ENCODE results near the gene TM2D3. TPM values are rescaled to one million over a fixed set of nuclear protein-coding genes. Genes with fewer than 3 reads are reported as not detected.

TM2D3 gene
- total RNA-seq, 4 donors from 2014 or later = 38.2 to 58.3 (median 50.7) TPM

DNA sequence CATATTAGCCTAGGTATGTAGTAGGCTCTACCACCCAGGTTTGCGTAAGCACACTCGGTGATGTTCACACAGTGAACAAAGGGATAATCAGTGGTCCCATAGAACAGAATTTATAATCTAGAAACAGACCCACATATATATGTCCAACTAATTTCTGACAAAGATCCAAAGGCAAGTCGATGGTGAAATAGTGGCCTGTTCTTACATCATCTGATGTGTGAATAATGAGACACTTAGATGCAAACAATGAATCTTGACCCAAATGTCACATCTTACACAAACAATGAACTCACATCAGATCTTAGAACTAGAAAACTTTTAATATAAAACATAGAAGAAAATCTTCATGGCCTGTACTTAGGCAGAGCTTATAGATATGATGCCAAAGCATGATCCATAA, 17.6 kb upstream of the TM2D3 start:
- Histone ChIP-seq H3K27ac (no peak overlapping the region), H3K4me3 (no peak overlapping the region), H3K36me3 (peaks cover 0 to 77% of the 10 kb centered on the region in 2 donors), H3K4me1 (no peaks in the 10 kb centered on the region), H3K9me3 (no peaks in the 10 kb centered on the region), H3K27me3 (no peaks in the 10 kb centered on the region)
- no peak for ATAC-seq
- TF ChIP-seq POLR2A (IDR thresholded peaks at IDR 0.05) = no peak
- no peak for TF ChIP-seq EP300 (IDR thresholded peaks at IDR 0.05)
- TF ChIP-seq POLR2AphosphoS5 (IDR thresholded peaks at IDR 0.05) = no peak
- WGBS, 2 donors (ENCODE audit: low coverage in 1 of 2) = 88 to 91% methylated on average over 3 of the region's 3 CpGs

DNA sequence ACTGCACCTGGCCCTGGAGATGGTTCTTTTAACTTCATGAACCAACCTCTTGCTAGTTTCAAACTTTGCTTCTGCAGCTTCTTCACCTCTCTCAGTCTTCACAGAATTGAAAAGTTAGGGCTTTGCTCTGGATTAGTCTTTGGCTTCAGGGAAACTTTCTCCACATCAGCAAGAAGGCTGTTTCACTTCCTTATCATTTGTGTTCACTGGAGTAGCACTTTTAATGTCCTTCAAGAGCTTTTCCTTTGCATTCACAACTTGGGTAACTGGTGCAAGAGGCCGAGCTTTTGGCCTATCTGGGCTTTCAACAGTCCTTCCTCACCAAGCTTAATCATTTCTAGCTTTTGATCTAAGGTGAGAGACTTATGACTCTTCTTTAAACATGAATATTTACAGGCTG, 15.7 kb upstream of the TM2D3 start:
- Histone ChIP-seq H3K27ac (no peak overlapping the region), H3K4me1 (no peaks in the 10 kb centered on the region), H3K4me3 (no peak overlapping the region), H3K27me3 (no peaks in the 10 kb centered on the region), H3K36me3 (peaks cover 0 to 58% of the 10 kb centered on the region in 2 donors), H3K9me3 (no peaks in the 10 kb centered on the region)
- TF ChIP-seq POLR2AphosphoS5 (IDR thresholded peaks at IDR 0.05) = no peak
- TF ChIP-seq POLR2A (IDR thresholded peaks at IDR 0.05) = no peak
- no peak for TF ChIP-seq EP300 (IDR thresholded peaks at IDR 0.05)
- TF ChIP-seq, protein P1, sequence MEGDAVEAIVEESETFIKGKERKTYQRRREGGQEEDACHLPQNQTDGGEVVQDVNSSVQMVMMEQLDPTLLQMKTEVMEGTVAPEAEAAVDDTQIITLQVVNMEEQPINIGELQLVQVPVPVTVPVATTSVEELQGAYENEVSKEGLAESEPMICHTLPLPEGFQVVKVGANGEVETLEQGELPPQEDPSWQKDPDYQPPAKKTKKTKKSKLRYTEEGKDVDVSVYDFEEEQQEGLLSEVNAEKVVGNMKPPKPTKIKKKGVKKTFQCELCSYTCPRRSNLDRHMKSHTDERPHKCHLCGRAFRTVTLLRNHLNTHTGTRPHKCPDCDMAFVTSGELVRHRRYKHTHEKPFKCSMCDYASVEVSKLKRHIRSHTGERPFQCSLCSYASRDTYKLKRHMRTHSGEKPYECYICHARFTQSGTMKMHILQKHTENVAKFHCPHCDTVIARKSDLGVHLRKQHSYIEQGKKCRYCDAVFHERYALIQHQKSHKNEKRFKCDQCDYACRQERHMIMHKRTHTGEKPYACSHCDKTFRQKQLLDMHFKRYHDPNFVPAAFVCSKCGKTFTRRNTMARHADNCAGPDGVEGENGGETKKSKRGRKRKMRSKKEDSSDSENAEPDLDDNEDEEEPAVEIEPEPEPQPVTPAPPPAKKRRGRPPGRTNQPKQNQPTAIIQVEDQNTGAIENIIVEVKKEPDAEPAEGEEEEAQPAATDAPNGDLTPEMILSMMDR (IDR thresholded peaks at IDR 0.05) = no peak
- 100% methylated on average over 1 of the region's 1 CpG for WGBS, 2 donors (ENCODE audit: low coverage in 1 of 2)
- ATAC-seq = no peak

DNA sequence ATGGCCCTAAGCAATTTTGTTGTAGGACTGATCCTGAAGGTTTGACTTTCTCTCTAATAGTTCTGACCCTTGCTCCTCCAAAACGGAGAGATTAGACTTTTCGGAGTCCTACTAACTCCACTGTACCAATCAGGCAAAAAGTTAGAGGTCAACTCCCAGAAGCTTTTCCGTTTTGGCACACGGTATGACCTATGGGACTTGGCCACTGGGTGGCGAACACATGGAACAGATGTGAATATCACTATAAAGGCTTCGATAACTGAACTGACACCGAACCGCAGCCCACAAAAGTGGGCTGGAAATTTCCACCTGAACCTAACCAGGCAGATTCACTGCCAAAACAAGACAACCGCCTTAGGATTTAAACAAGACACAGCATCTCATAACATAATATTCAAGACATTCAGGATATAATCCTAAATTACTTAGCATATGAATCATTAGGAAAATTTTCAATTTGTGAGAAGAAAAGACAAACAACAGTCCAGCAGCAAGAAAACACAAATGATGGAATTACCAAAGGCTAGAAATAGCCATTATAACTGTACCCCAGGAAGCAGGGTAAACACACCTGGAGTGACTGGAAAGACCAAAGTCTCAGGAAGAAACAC, 12.2 kb upstream of the TM2D3 start:
- no peak overlapping the region for H3K27ac ChIP-seq
- H3K9me3 ChIP-seq = no peaks in the 10 kb centered on the region
- no peak for TF ChIP-seq POLR2A (IDR thresholded peaks at IDR 0.05)
- no peak for TF ChIP-seq EP300 (IDR thresholded peaks at IDR 0.05)
- TF ChIP-seq, protein P1 (IDR thresholded peaks at IDR 0.05) = no peak
- no peak for TF ChIP-seq POLR2AphosphoS5 (IDR thresholded peaks at IDR 0.05)
- 82% methylated on average over 6 of the region's 9 CpGs; no CpG with 5 or more reads in 1 of the 2 donors for WGBS, 2 donors (ENCODE audit: low coverage in 1 of 2)
- no peaks in the 10 kb centered on the region for H3K4me1 ChIP-seq
- no peak for ATAC-seq
- no peak overlapping the region for H3K4me3 ChIP-seq
- H3K27me3 ChIP-seq = no peaks in the 10 kb centered on the region
- H3K36me3 ChIP-seq = peaks cover 0 to 43% of the 10 kb centered on the region in 2 donors

DNA sequence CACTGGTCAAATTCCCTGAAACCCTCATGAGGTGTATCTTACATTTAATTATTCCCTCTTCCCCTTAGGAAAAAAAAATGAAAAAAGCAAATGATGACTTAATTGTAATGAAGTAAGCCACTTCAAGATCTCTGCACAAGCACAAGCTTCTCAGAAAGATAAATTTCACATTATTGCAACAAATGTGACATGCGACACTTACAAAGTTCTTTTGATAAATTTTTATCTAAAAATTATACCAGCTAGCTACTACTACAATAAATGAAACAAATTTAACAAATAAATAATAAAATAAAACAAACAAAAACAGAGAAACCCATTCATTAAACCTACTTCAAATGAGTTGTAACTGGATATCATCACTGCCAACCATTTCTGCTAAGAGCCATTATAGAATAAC, 10.0 kb upstream of the TM2D3 start:
- H3K27ac ChIP-seq = no peak overlapping the region
- ATAC-seq = no peak
- H3K4me1 ChIP-seq = no peaks in the 10 kb centered on the region
- H3K36me3 ChIP-seq = peaks cover 0 to 39% of the 10 kb centered on the region in 2 donors
- H3K27me3 ChIP-seq = no peaks in the 10 kb centered on the region
- no peaks in the 10 kb centered on the region for H3K9me3 ChIP-seq
- TF ChIP-seq, protein P1 (IDR thresholded peaks at IDR 0.05) = no peak
- TF ChIP-seq EP300 (IDR thresholded peaks at IDR 0.05) = no peak
- 89 to 100% methylated on average over 1 of the region's 1 CpG for WGBS, 2 donors (ENCODE audit: low coverage in 1 of 2)
- H3K4me3 ChIP-seq = no peak overlapping the region

DNA sequence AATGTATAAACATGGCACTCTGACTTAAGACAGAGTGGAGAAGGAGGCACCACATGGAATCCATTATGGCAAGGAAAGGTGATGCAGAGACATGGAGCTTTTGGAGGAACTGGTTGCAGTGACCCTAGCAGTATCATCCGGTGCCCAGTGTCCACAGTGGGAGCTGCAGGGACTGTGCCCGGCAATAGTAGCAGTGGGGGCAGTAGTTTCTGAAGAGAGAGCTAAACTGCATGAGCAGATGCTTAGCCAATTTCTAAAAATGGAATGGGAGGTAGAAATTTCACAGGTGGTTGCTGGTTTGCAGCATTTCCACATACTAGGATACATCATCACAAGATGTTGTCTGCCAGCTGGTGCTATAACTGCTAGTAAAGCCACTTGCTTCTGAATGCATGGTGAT, 7.8 kb upstream of the TM2D3 start:
- H3K36me3 ChIP-seq = peaks cover 0 to 54% of the 10 kb centered on the region in 2 donors
- WGBS, 2 donors (ENCODE audit: low coverage in 1 of 2) = 100% methylated on average over 2 of the region's 2 CpGs; no CpG with 5 or more reads in 1 of the 2 donors
- no peak overlapping the region for H3K4me3 ChIP-seq
- TF ChIP-seq EP300 (IDR thresholded peaks at IDR 0.05) = no peak
- TF ChIP-seq, protein P1 (IDR thresholded peaks at IDR 0.05) = no peak
- no peaks in the 10 kb centered on the region for H3K9me3 ChIP-seq
- no peaks in the 10 kb centered on the region for H3K4me1 ChIP-seq
- no peak for ATAC-seq
- H3K27me3 ChIP-seq = no peaks in the 10 kb centered on the region
- no peak overlapping the region for H3K27ac ChIP-seq

Data from gastroesophageal sphincter (tissue), 4 donors.